H9 (cell line): ENCODE data around the gene BRWD1. TPM values are rescaled to one million over a fixed set of nuclear protein-coding genes. Genes with fewer than 3 reads are reported as not detected.

Source experiments
- DNase-seq: peaks from one replicate; pipeline ENCODE4 v3.0.0-alpha.2; 2017
- H2AFZ ChIP-seq: one replicate; pipeline ENCODE4 v1.6.1; 2013; ENCODE audit warnings: mild to moderate bottlenecking, low read length, control low read depth, moderate library complexity
- H2AK5ac ChIP-seq: 2 replicates; pipeline ENCODE4 v1.6.1; 2013; ENCODE audit warnings: low read length, control low read depth, mixed read lengths; ENCODE audit not compliant: insufficient read length
- H2BK120ac ChIP-seq: one replicate; pipeline ENCODE4 v1.6.1; 2013; ENCODE audit warnings: low read depth, mild to moderate bottlenecking, low read length, control low read depth, inconsistent platforms; ENCODE audit not compliant: poor library complexity, severe bottlenecking
- H2BK12ac ChIP-seq: 2 replicates; pipeline ENCODE4 v1.6.1; 2013; ENCODE audit warnings: low read length, control low read depth, mixed read lengths, low read depth; ENCODE audit not compliant: insufficient read length
- H2BK15ac ChIP-seq: 2 replicates; pipeline ENCODE4 v1.6.1; 2013; ENCODE audit warnings: low read depth, low read length, control low read depth
- H2BK20ac ChIP-seq: one replicate; pipeline ENCODE4 v1.6.1; 2013; ENCODE audit warnings: low read depth, mild to moderate bottlenecking, low read length, control low read depth, inconsistent platforms; ENCODE audit not compliant: poor library complexity, severe bottlenecking
- H2BK5ac ChIP-seq: 2 replicates; pipeline ENCODE4 v1.6.1; 2013; ENCODE audit warnings: low read length, control low read depth, mixed read lengths; ENCODE audit not compliant: insufficient read length
- H3K14ac ChIP-seq: 2 replicates; pipeline ENCODE4 v1.6.1; 2013; ENCODE audit warnings: low read length, control low read depth; ENCODE audit not compliant: insufficient read depth
- H3K18ac ChIP-seq: 2 replicates; pipeline ENCODE4 v1.6.1; 2013; ENCODE audit warnings: low read depth, mild to moderate bottlenecking, mixed read lengths, low read length, control low read depth; ENCODE audit not compliant: insufficient read length
- H3K23ac ChIP-seq: 2 replicates; pipeline ENCODE4 v1.6.1; 2013; ENCODE audit warnings: low read length, control low read depth, mixed read lengths, low read depth; ENCODE audit not compliant: insufficient read length
- H3K23me2 ChIP-seq: 2 replicates; pipeline ENCODE4 v1.6.1; 2013; ENCODE audit warnings: low read depth, mild to moderate bottlenecking, mixed read lengths, low read length, control low read depth; ENCODE audit not compliant: insufficient read length, poor library complexity, severe bottlenecking
- H3K27ac ChIP-seq: 2 replicates; pipeline ENCODE4 v1.5.1; 2013; ENCODE audit warnings: low read length, control low read depth, mixed read lengths, low read depth; ENCODE audit not compliant: insufficient read length
- H3K27me3 ChIP-seq: 2 replicates; pipeline ENCODE4 v1.6.1; 2013; ENCODE audit warnings: low read length, control low read depth, inconsistent platforms; ENCODE audit not compliant: insufficient read depth
- H3K4ac ChIP-seq: 2 replicates; pipeline ENCODE4 v1.6.1; 2013; ENCODE audit warnings: low read depth, mild to moderate bottlenecking, control low read depth, inconsistent platforms, low read length, moderate library complexity
- H3K4me1 ChIP-seq: 2 replicates; pipeline ENCODE4 v1.6.1; 2013; ENCODE audit warnings: low read length, control low read depth, inconsistent platforms; ENCODE audit not compliant: insufficient read depth
- H3K4me2 ChIP-seq: 2 replicates; pipeline ENCODE4 v1.6.1; 2013; ENCODE audit warnings: low read length, control low read depth, mixed read lengths; ENCODE audit not compliant: insufficient read length, insufficient read depth
- H3K56ac ChIP-seq: 2 replicates; pipeline ENCODE4 v1.6.1; 2013; ENCODE audit warnings: low read depth, mild to moderate bottlenecking, mixed read lengths, low read length, control low read depth; ENCODE audit not compliant: insufficient read length
- H3K79me1 ChIP-seq: 2 replicates; pipeline ENCODE4 v1.6.1; 2013; ENCODE audit warnings: low read depth, mild to moderate bottlenecking, moderate library complexity, low read length, control low read depth, inconsistent platforms; ENCODE audit not compliant: insufficient read depth, poor library complexity, severe bottlenecking
- H3K79me2 ChIP-seq: 2 replicates; pipeline ENCODE4 v1.6.1; 2013; ENCODE audit warnings: low read length, control low read depth, inconsistent platforms; ENCODE audit not compliant: insufficient read depth
- H3K9ac ChIP-seq: 2 replicates; pipeline ENCODE4 v1.6.1; 2013; ENCODE audit warnings: low read length, control low read depth, mixed read lengths; ENCODE audit not compliant: insufficient read length; ENCODE audit errors: extremely low read depth
- H3K9me3 ChIP-seq: one replicate; pipeline ENCODE4 v1.6.1; 2013; ENCODE audit warnings: low read depth, low read length, inconsistent platforms; ENCODE audit not compliant: control insufficient read depth
- H3T11ph ChIP-seq: one replicate; pipeline ENCODE4 v1.6.1; 2013; ENCODE audit warnings: mild to moderate bottlenecking, low read length, control low read depth, inconsistent platforms
- H4K20me1 ChIP-seq: one replicate; pipeline ENCODE4 v1.6.1; 2013; ENCODE audit not compliant: control insufficient read depth, insufficient read length, insufficient read depth
- H4K5ac ChIP-seq: 2 replicates; pipeline ENCODE4 v1.6.1; 2013; ENCODE audit warnings: low read depth, mild to moderate bottlenecking, mixed read lengths, low read length, control low read depth; ENCODE audit not compliant: insufficient read length
- H4K8ac ChIP-seq: replicated peaks from 2 replicates; pipeline ENCODE4 v1.6.1; 2013; ENCODE audit warnings: low read length, control low read depth, mixed read lengths, low read depth; ENCODE audit not compliant: insufficient read length
- H4K91ac ChIP-seq: 2 replicates; pipeline ENCODE4 v1.6.1; 2013; ENCODE audit warnings: low read depth, mild to moderate bottlenecking, moderate library complexity, mixed read lengths, low read length, control low read depth; ENCODE audit not compliant: insufficient read length
- H3K27ac Mint-ChIP-seq, 3 experiments: 2 replicates in 2 of 3; 3 replicates in 1 of 3; pipeline ENCODE4 v1.8.0; 2020 to 2021; ENCODE audit warnings: mixed read lengths in 3 of 3, mild to moderate bottlenecking in 1 of 3, moderate library complexity in 1 of 3
- H3K27me3 Mint-ChIP-seq: 2 replicates; pipeline ENCODE4 v1.8.0; 2021; ENCODE audit warnings: low read depth, mild to moderate bottlenecking, moderate library complexity, mixed read lengths
- H3K36me3 Mint-ChIP-seq, 3 experiments: 2 replicates in 2 of 3; 3 replicates in 1 of 3; pipeline ENCODE4 v1.8.0; 2020 to 2021; ENCODE audit warnings: low read depth in 3 of 3, mixed read lengths in 3 of 3; ENCODE audit not compliant: insufficient read depth in 1 of 3
- H3K4me1 Mint-ChIP-seq, 2 experiments: 2 replicates each; pipeline ENCODE4 v1.8.0; 2020; ENCODE audit warnings: mixed read lengths in 2 of 2
- H3K4me3 Mint-ChIP-seq, 2 experiments: 2 replicates in 1 of 2; 3 replicates in 1 of 2; pipeline ENCODE4 v1.8.0; 2020 to 2021; ENCODE audit warnings: mild to moderate bottlenecking in 2 of 2, mixed read lengths in 2 of 2, moderate library complexity in 1 of 2
- H3K9me3 Mint-ChIP-seq, 2 experiments: 2 replicates in 1 of 2; 3 replicates in 1 of 2; pipeline ENCODE4 v1.8.0; 2020; ENCODE audit warnings: mild to moderate bottlenecking in 2 of 2, mixed read lengths in 2 of 2, moderate library complexity in 1 of 2
- CTCF ChIP-seq: fragments of 200-600 bp; sonication (generic); conservative IDR thresholded peaks from 3 replicates; pipeline ENCODE4 v1.8.0; 2021; ENCODE audit warnings: antibody characterized with exemption, mild to moderate bottlenecking
- WGBS: extraction: QIAGEN DNeasy Blood & Tissue Kit; methylation state at CpG from one replicate; pipeline ENCODE4 v1.1.7; 2013; ENCODE audit warnings: missing lambda C conversion rate, low lambda C conversion rate, mixed read lengths; ENCODE audit not compliant: insufficient read length; ENCODE audit errors: extremely low coverage; 5-methylcytosine and 5-hydroxymethylcytosine counted together
- total RNA-seq: library from RNA; stranded (reverse); gene quantifications from 2 replicates; pipeline ENCODE4 v1.2.1, GENCODE V29; 2021

BRWD1 gene
- total RNA-seq, 1 experiment from 2014 or later = 48.4 TPM

DNA sequence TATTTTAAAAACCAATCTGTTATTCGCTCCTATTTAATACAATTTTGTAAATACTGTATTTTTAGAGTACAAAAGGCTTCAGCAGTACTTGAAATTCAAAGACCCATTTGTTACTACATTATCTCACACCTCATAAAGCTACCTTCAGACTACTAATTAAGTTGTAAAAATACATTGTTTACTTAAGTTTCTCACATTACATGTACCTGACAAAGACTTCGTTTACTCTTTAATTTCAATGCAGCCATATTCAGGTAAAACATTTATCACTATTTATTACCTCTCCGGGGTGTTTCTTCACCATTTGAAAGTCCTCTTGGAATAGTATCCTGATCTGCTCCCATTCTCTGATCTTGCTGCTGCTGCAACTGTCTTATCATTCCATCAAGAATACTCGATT lies 55.2 kb downstream of the BRWD1 start:
- Histone ChIP-seq H3K9ac (no peak overlapping the region), H2AK5ac (no peak overlapping the region), H3K18ac (no peak overlapping the region), H3K9me3 (no peaks in the 10 kb centered on the region), H3K79me1 (peaks cover 3% of the 10 kb centered on the region), H3T11ph (no peak overlapping the region), H3K4ac (no peak overlapping the region), H3K4me1 (no peaks in the 10 kb centered on the region), H3K23me2 (no peaks in the 10 kb centered on the region), H3K14ac (no peak overlapping the region), H3K79me2 (no peaks in the 10 kb centered on the region), H3K27me3 (no peaks in the 10 kb centered on the region), H3K56ac (no peak overlapping the region), H4K5ac (no peak overlapping the region), H2AFZ (no peak overlapping the region), H4K8ac (no peak overlapping the region), H3K23ac (no peak overlapping the region), H2BK120ac (no peak overlapping the region), H2BK5ac (no peak overlapping the region), H4K91ac (no peak overlapping the region), H2BK15ac (no peak overlapping the region), H3K4me2 (no peak overlapping the region), H3K27ac (no peak overlapping the region), H4K20me1 (no peaks in the 10 kb centered on the region), H2BK20ac (no peak overlapping the region), H2BK12ac (no peak overlapping the region)
- DNase-seq = no peak
- no peak for TF ChIP-seq CTCF
- Mint-ChIP-seq H3K36me3 (peaks cover 3 to 82% (median 73%) of the 10 kb centered on the region in 3 experiments; a peak in 6 of 7 replicates), H3K27me3 (no peaks in the 10 kb centered on the region), H3K4me1 (no peaks in the 10 kb centered on the region), H3K27ac (no peak overlapping the region), H3K4me3 (no peak overlapping the region), H3K9me3 (no peaks in the 10 kb centered on the region)
- WGBS = no CpG with 5 or more reads among the region's 4 CpGs
